Neural progenitor cell (in vitro differentiated cells): ENCODE data around the gene TRIO.

ENCODE experiments used
- EZH2 ChIP-seq: fragments of 200-600 bp; sonication (generic); IDR thresholded peaks from 2 replicates; pipeline ENCODE4 v1.6.1; 2017; ENCODE audit warnings: antibody characterized with exemption, mild to moderate bottlenecking, moderate library complexity
- TF ChIP-seq, protein P1 (sequence below): fragments of 200-600 bp; sonication (generic); IDR thresholded peaks from 2 replicates; pipeline ENCODE4 v1.5.1; 2017; ENCODE audit warnings: antibody characterized with exemption, mild to moderate bottlenecking

DNA sequence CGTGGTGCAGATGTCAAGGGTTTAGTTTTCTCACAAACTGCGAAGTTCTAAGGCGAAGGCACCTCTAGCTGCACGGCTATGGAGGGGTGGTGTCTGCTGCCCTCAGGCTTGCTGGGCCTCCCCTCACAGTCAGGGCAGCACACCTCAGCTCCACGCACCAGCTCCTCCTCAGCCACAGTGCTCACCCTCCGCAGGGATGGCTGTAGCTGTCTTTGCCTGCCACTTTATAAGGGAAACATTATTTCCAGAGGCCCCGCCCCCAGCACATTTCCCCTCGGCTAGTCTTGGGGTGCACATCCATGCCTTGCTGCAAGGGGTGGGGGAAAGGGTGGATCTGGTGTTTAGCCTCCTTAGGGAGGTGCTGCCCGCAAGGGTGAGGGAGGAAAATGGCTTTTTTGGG, 154.6 kb downstream of the TRIO start:
- TF ChIP-seq, protein P1, sequence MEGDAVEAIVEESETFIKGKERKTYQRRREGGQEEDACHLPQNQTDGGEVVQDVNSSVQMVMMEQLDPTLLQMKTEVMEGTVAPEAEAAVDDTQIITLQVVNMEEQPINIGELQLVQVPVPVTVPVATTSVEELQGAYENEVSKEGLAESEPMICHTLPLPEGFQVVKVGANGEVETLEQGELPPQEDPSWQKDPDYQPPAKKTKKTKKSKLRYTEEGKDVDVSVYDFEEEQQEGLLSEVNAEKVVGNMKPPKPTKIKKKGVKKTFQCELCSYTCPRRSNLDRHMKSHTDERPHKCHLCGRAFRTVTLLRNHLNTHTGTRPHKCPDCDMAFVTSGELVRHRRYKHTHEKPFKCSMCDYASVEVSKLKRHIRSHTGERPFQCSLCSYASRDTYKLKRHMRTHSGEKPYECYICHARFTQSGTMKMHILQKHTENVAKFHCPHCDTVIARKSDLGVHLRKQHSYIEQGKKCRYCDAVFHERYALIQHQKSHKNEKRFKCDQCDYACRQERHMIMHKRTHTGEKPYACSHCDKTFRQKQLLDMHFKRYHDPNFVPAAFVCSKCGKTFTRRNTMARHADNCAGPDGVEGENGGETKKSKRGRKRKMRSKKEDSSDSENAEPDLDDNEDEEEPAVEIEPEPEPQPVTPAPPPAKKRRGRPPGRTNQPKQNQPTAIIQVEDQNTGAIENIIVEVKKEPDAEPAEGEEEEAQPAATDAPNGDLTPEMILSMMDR = no peak
- TF ChIP-seq EZH2 = no peak
